Measurements from ENCODE around the gene ZFP36L2.

ZFP36L2 gene

GRCh38 chr2:43186321-43186678 lies 40.1 kb downstream of the ZFP36L2 start:
- no peak for DNase-seq (ENCODE audit: low spot score)

- no peak for DNase-seq (ENCODE audit: low spot score)
Measured at GRCh38 chr2:43185146-43185545, 41.3 kb downstream of the ZFP36L2 start.

- no peak for DNase-seq (ENCODE audit: low spot score)
Measured at GRCh38 chr2:43184339-43184895, 42.0 kb downstream of the ZFP36L2 start.

GRCh38 chr2:43183743-43184142 lies 42.7 kb downstream of the ZFP36L2 start:
- DNase-seq (ENCODE audit: low spot score) = no peak

GRCh38 chr2:43180897-43181296 lies 45.5 kb downstream of the ZFP36L2 start:
- no peak for DNase-seq (ENCODE audit: low spot score)

- no peak for DNase-seq (ENCODE audit: low spot score)
Measured at GRCh38 chr2:43179942-43180341, 46.5 kb downstream of the ZFP36L2 start.

- DNase-seq (ENCODE audit: low spot score) = peak; percentile 63
Measured at GRCh38 chr2:43178602-43179542, 47.5 kb downstream of the ZFP36L2 start.

GRCh38 chr2:43178055-43178598 lies 48.3 kb downstream of the ZFP36L2 start:
- DNase-seq (ENCODE audit: low spot score) = no peak

GRCh38 chr2:43176449-43176848 lies 50.0 kb downstream of the ZFP36L2 start:
- no peak for DNase-seq (ENCODE audit: low spot score)

- DNase-seq (ENCODE audit: low spot score) = no peak
Measured at GRCh38 chr2:43175876-43176275, 50.5 kb downstream of the ZFP36L2 start.

- DNase-seq (ENCODE audit: low spot score) = no peak
Measured at GRCh38 chr2:43175020-43175441, 51.4 kb downstream of the ZFP36L2 start.

- DNase-seq (ENCODE audit: low spot score) = no peak
Measured at GRCh38 chr2:43174368-43174916, 52.0 kb downstream of the ZFP36L2 start.

Measured in HuH-7.5 (cell line).